ENCODE measurements around the gene PTGER3.

GRCh38 chr1:70930062-70930461 lies 117.6 kb downstream of the PTGER3 start:
- TF ChIP-seq REST (IDR thresholded peaks at IDR 0.05; ENCODE audit: unreplicated experiment) (no peak), CTCF (conservative IDR thresholded peaks at IDR 0.05; ENCODE audit: low read depth in 2 of 2) (no peak), POLR2AphosphoS5 (IDR thresholded peaks at IDR 0.05; ENCODE audit: low read depth) (no peak), EZH2 (IDR thresholded peaks at IDR 0.05; ENCODE audit: low read depth, unreplicated experiment) (no peak), EZH2phosphoT487 (IDR thresholded peaks at IDR 0.05; ENCODE audit: unreplicated experiment) (no peak), ZNF114 (CRISPR knock-in tag; IDR thresholded peaks at IDR 0.05) (no peak), STAT1 (IDR thresholded peaks at IDR 0.05; ENCODE audit: unreplicated experiment) (no peak), CREB1 (CRISPR knock-in tag; IDR thresholded peaks at IDR 0.05; ENCODE audit: low read depth) (no peak), JUNB (IDR thresholded peaks at IDR 0.05; ENCODE audit: unreplicated experiment) (no peak), ZNF331 (CRISPR knock-in tag; IDR thresholded peaks at IDR 0.05; ENCODE audit: low read depth) (no peak), NANOG (IDR thresholded peaks at IDR 0.05; ENCODE audit: borderline replicate concordance) (no peak), ETS1 (IDR thresholded peaks at IDR 0.05) (no peak)
- TF ChIP-seq, protein P1, sequence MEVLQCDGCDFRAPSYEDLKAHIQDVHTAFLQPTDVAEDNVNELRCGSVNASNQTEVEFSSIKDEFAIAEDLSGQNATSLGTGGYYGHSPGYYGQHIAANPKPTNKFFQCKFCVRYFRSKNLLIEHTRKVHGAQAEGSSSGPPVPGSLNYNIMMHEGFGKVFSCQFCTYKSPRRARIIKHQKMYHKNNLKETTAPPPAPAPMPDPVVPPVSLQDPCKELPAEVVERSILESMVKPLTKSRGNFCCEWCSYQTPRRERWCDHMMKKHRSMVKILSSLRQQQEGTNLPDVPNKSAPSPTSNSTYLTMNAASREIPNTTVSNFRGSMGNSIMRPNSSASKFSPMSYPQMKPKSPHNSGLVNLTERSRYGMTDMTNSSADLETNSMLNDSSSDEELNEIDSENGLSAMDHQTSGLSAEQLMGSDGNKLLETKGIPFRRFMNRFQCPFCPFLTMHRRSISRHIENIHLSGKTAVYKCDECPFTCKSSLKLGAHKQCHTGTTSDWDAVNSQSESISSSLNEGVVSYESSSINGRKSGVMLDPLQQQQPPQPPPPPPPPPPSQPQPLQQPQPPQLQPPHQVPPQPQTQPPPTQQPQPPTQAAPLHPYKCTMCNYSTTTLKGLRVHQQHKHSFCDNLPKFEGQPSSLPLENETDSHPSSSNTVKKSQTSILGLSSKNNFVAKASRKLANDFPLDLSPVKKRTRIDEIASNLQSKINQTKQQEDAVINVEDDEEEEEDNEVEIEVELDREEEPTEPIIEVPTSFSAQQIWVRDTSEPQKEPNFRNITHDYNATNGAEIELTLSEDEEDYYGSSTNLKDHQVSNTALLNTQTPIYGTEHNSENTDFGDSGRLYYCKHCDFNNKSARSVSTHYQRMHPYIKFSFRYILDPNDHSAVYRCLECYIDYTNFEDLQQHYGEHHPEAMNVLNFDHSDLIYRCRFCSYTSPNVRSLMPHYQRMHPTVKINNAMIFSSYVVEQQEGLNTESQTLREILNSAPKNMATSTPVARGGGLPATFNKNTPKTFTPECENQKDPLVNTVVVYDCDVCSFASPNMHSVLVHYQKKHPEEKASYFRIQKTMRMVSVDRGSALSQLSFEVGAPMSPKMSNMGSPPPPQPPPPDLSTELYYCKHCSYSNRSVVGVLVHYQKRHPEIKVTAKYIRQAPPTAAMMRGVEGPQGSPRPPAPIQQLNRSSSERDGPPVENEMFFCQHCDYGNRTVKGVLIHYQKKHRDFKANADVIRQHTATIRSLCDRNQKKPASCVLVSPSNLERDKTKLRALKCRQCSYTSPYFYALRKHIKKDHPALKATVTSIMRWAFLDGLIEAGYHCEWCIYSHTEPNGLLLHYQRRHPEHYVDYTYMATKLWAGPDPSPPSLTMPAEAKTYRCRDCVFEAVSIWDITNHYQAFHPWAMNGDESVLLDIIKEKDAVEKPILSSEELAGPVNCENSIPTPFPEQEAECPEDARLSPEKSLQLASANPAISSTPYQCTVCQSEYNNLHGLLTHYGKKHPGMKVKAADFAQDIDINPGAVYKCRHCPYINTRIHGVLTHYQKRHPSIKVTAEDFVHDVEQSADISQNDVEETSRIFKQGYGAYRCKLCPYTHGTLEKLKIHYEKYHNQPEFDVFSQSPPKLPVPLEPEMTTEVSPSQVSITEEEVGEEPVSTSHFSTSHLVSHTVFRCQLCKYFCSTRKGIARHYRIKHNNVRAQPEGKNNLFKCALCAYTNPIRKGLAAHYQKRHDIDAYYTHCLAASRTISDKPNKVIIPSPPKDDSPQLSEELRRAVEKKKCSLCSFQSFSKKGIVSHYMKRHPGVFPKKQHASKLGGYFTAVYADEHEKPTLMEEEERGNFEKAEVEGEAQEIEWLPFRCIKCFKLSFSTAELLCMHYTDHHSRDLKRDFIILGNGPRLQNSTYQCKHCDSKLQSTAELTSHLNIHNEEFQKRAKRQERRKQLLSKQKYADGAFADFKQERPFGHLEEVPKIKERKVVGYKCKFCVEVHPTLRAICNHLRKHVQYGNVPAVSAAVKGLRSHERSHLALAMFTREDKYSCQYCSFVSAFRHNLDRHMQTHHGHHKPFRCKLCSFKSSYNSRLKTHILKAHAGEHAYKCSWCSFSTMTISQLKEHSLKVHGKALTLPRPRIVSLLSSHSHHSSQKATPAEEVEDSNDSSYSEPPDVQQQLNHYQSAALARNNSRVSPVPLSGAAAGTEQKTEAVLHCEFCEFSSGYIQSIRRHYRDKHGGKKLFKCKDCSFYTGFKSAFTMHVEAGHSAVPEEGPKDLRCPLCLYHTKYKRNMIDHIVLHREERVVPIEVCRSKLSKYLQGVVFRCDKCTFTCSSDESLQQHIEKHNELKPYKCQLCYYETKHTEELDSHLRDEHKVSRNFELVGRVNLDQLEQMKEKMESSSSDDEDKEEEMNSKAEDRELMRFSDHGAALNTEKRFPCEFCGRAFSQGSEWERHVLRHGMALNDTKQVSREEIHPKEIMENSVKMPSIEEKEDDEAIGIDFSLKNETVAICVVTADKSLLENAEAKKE (CRISPR knock-in tag; IDR thresholded peaks at IDR 0.05) = no peak

Data from GM23338 (cell line).